Measurements from ENCODE around the gene ZPLD1.

The ZPLD1 gene

GRCh38 chr3:102471001-102471400 lies 36.2 kb downstream of the ZPLD1 start:
- no peak for DNase-seq

- DNase-seq = no peak
Measured at GRCh38 chr3:102471491-102471890, 36.7 kb downstream of the ZPLD1 start.

DNA sequence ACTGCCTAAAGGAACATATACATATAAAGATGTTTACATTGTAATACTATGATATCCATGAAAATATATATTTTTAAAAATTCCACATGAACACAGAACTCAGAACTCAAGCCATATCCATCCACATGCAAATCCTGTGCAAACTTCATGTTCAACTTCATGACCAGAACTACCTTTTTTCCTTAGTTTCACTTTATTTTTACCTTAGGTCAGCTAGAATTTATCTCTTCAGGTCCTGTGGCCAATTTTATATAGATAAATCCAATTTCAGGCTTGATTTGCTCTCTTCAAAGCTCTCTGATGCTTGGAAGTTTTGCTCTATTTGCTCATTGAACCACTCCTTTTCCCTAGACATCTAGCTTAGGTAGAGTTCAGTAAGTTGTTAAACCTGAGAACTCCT lies 38.8 kb downstream of the ZPLD1 start:
- no peak for DNase-seq

DNA sequence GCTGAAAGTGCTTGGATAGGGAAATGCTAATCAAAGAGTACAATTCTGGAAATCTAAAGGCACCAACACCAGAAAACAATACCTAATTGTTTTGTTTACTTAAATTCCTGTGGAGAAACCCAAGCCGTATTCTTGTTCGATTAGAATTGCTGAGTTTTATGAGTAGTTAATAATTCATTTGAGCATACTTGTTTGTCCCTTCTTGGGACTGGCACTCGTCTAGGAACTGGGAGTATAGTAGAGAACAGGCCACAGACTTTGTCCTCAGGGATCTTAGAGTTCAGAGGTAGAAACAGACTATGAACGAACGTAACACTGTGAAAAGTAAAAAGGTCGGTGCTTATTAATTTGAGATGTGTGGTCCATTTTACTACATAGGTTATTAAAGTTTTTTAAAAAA lies 39.4 kb downstream of the ZPLD1 start:
- DNase-seq = no peak

DNA sequence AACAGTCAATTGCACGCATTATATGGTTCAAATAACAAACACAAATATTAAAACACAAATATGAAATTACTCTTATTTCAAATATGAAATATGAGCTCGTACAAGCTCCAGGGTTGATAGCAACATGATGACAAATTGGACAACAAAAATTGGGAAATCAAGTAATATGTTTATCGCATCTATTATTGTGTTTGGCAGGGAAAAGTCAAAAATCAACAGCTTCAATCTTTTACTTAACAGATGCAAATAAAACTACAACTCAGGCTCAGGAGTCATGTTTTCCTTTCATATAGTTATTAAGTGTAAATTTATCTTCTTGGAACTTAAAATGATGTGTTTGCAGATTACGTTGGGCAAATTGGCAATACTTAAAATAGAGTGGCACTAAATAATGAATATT lies 41.4 kb downstream of the ZPLD1 start:
- no peak for DNase-seq

DNA sequence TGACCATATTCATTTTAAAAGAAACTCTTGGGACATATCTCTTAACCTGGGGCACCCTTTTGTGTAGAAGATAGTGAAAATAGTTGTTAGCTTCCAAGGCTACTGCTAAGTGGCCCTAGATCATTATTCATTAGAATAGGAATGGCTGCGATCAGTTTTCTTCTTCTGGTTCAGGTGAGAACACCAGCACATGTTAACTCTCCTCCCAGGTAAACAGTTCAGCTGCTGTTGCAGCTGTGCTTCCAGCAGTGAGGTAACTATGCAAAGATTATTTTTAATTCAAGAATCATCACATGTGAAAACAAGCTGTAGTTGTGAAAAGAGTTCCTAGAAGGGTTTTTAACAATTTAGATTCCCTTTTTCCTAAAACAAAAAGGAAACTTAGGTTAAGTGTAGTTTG lies 43.3 kb downstream of the ZPLD1 start:
- DNase-seq = no peak

DNA sequence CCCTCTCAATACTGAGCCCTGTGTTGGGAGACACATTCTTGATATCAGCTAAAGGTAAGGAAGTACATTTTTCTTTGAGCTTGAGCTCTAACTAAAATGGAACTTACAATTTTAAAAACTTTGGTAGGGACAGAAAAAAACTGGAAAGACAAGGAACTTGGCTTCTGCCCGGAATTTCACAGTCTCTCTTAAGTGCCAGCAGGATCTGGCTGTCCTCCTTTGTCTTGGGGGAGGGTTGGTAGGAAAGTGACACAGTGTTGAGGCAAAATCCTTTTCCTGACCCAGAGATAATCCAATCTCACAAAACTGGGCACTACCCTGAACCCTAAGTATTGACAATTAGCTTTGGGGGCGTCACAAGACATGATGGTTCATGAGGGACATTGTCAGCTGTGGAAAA lies 45.3 kb downstream of the ZPLD1 start:
- DNase-seq = no peak

- no peak for DNase-seq
Measured at GRCh38 chr3:102481050-102481449, 46.2 kb downstream of the ZPLD1 start.

DNA sequence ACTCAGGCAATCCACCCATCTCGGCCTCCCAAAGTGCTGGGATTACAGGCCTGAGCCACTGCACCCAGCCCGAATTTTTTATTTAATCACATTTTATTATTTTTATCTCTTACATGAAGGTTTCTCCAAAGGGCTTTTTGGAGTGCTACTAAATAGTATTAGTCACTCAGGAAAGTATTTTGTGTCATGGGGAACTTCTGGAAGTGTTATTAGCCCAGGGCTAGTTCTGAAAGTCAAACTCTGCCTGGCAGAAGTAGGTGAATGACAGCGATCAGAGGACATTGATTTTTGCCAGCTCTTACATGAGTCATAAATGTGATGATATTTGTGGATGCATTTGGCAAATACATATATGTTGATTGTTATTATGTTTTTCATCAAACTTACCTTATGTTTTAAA lies 48.7 kb downstream of the ZPLD1 start:
- DNase-seq = no peak

- no peak for DNase-seq
Measured at GRCh38 chr3:102484363-102484762, 49.5 kb downstream of the ZPLD1 start.

GRCh38 chr3:102485701-102486100 lies 50.9 kb downstream of the ZPLD1 start:
- no peak for DNase-seq

- no peak for DNase-seq
Measured at GRCh38 chr3:102488331-102488730, 53.5 kb downstream of the ZPLD1 start.

- no peak for DNase-seq
Measured at GRCh38 chr3:102492300-102492699, 57.5 kb downstream of the ZPLD1 start.

DNA sequence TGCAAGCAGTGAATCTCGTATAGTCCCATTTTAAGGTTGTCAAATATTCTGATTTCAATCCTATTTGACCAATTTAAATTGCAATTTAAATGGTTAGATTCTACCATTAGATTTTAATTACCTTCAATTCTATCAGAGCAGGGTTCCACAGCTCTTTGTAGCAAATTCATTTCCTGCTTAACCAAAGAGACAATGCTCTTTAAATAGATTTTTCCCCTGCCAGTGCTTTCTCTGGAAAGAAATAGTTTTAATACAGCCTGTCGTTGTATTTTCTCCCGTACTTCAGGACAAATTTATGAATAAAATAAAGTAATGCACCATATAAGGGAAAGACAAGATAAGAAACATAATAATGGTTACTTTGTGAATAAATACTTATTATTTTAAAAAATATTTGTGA lies 62.8 kb downstream of the ZPLD1 start:
- DNase-seq = no peak

GRCh38 chr3:102505542-102505941 lies 70.7 kb downstream of the ZPLD1 start:
- DNase-seq = no peak

DNA sequence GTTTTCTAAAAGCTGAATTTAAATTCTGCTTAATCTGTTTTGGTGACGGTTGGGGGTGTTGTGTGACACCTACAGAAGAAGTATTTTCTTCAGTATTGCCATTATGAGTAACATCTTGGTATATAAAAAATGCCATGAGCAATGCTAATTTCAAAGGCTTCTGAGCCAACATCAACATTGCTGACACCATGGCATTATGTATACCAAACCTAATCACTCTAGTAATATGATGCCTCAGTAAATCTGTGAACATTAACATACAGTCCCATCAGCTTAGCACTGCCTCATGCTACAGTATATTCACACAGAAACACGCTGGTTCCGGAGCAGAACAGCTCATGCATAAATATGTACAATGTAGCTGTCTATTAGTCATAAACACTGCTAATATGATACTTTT lies 75.8 kb downstream of the ZPLD1 start:
- DNase-seq = no peak

DNA sequence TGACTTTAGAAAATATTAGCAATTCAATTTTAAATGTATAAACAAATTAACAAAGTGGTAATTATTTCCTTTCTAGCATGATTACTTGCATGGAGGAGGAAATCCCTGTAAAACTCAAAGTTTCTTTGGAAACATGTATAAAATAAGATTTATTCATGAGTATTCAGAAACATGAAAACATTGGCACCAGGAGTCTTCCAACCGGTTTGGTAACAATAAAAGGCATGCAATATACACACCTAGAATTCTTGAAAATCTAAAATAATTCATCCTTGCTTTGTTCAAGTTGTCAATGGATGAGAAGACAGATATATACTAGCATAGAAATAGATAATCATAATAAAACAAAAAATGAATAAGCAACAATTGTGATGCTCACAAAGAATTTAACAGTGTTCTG lies 76.4 kb downstream of the ZPLD1 start:
- DNase-seq = no peak

- no peak for DNase-seq
Measured at GRCh38 chr3:102511639-102512038, 76.8 kb downstream of the ZPLD1 start.

DNA sequence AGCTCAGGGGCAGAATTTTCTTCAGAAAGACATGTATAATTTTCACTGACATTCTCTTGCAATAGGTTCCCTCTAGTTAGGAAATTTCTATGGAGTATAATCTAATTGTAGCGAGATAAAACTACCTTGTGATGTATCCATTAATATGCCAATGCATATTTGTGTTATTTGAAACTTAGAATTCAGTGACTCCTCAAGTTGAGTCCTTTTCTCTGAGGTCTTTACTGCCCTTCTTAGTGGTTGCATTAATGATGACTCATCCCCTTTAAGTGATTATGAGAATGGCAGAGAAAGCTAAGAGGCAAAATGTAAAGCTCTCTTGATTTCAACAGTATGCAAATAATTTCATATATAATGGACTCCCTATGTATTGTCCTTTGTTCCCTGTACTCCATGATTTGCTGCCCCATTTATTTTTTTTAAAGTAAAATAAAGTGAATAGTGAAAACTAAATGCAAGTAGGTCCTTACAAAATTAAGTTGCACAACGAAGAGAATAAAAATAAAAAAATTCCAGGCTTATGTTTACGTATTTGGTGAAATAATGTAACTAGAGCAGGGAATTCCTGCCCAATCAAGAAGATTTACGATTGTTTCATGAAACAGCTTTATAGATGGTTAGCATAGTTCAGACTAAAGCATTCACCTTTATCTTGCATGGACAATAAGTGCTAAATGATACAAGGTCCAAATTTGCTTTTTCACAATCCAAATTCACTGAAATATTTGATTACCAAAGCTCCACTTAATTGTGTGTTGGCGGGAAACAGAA lies 78.1 kb downstream of the ZPLD1 start:
- DNase-seq = no peak

DNA sequence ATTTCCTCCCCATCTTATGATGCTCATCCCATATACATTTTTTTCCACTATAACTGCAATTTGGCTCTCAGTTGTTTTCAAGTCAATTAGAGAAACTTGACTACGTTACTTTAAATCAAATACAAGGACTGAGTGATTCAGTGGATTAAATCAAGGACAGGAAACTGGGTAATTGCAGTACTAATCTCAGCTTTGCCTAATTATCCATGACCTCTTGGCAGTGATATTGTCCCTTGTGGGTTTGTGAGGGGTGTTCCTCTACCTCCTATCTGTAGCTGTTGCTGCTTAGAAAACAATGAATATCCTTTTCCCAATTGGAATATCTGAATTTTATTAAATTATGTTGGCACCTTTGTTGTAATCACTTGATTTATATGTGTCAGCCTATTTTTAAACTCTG lies 79.4 kb downstream of the ZPLD1 start:
- no peak for DNase-seq

- no peak for DNase-seq
Measured at GRCh38 chr3:102521246-102521645, 86.4 kb downstream of the ZPLD1 start.

GRCh38 chr3:102525624-102526023 lies 90.8 kb downstream of the ZPLD1 start:
- DNase-seq = no peak

DNA sequence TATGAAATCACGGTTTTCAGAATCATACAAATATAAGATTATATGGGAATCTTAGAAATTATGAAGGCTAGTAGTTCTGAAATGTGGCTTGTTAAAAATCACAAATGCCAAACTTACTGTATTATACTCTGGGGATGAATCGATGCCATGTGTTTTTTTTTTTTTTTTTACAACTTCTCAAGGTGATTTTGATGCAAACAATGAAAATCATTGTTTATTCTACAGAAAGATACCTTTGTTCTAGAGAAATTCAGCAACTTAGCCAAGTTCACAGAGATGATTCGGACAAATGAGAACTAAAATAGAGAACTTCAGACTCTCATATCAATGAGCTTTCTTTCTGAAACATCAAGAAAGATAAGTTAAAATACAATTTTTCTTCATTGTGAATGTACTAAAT lies 92.0 kb downstream of the ZPLD1 start:
- DNase-seq = no peak

GRCh38 chr3:102528727-102529126 lies 93.9 kb downstream of the ZPLD1 start:
- DNase-seq = no peak
